ENCODE data around the gene GALNT1.

GRCh38 chr18:35747894-35748472 is 166.4 kb downstream of the GALNT1 start:
- TF ChIP-seq EZH2 (optimal IDR thresholded peaks at IDR 0.05; ENCODE audit: low read depth, low read length) (no peak), EZH2phosphoT487 (IDR thresholded peaks at IDR 0.05; ENCODE audit: low read length) (no peak)
